GM18519 (cell line): Measurements from ENCODE around the gene NCAPD2.

Experiments used
- ATAC-seq: cut with Tn5 transposase; IDR thresholded peaks from one replicate; pipeline ENCODE4 v1.9.1; 2021; ENCODE audit warnings: mild to moderate bottlenecking, moderate library complexity; ENCODE audit not compliant: unreplicated experiment, low FRiP score

NCAPD2 gene

GRCh38 chr12:6569312-6569711 is 75.4 kb downstream of the NCAPD2 start:
- ATAC-seq: no peak

GRCh38 chr12:6569786-6570185 is 75.9 kb downstream of the NCAPD2 start:
- no peak for ATAC-seq

GRCh38 chr12:6570264-6570887 is 76.5 kb downstream of the NCAPD2 start:
- ATAC-seq: no peak

GRCh38 chr12:6573001-6573400 is 79.1 kb downstream of the NCAPD2 start:
- ATAC-seq: no peak

GRCh38 chr12:6574576-6575295 is 80.8 kb downstream of the NCAPD2 start:
- no peak for ATAC-seq

- no peak for ATAC-seq
These were observed 81.7 kb downstream of the NCAPD2 start for GRCh38 chr12:6575648-6576047.
